ENCODE measurements around the gene ETFA.
"Not testable (repeated sequence)": the region's sequence is repeated elsewhere in the genome, so short reads cannot be mapped to it uniquely, and the experiment has no call there.

Gene ETFA

GRCh38 chr15:76324066-76324465, 12.8 kb upstream of the ETFA start:
- DNase-seq = no peak

GRCh38 chr15:76321602-76322001, 10.3 kb upstream of the ETFA start:
- DNase-seq = no peak

GRCh38 chr15:76321171-76321570, 9.9 kb upstream of the ETFA start:
- DNase-seq = no peak

DNA sequence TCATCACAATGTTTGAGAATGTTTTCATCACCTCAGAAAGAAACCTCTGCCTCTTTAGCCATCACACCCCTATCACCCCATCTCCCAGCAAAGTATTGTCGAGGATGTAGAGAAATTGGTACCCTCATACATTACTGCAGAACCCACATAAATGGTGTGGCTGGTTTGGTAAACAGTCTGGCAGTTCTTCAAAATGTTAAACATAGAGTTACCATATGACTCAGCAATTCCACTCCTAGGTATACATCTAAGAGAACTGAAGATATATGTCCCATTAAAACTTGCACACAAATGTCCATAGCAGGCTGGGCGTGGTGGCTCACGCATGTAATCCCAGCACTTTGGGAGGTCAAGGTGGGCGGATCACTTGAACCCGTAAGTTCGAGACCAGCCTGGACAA, 8.7 kb upstream of the ETFA start:
- DNase-seq = no peak

GRCh38 chr15:76313731-76314130, 2.5 kb upstream of the ETFA start:
- DNase-seq = no peak

GRCh38 chr15:76313175-76313567, 1.9 kb upstream of the ETFA start:
- not testable (repeated sequence) for DNase-seq

DNA sequence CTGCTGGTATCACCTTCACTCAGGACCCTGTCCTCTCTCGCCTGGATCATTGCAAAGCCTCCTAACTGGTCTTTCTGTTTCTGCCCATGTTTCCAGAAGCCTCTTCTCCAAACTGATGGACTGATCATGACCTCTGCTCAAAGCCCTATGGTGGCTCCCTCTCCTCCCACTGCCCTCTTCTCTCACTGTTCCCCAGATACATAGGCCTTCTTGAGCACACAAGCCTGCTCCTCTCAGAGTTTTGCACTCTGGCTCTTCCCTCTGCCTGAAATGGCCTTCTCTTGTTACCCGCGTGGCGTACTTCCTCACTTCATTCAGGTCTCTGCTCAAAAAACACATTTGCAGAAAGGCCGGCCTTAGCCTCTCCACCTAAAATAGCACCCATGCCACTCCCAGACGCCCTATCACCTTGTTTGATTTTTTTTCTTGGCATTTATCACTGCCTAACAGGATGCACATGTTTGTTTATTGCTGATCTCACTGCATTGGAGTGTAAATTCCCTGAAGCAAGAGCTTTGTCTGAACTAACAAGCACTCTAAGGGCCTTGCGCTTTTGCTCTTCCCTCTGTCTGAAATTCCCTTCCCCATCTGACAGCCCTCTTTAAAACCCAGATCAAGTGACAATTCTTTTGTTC, 1.4 kb upstream of the ETFA start:
- DNase-seq = no peak

- DNase-seq = peak; percentile 16
These were observed 682 bp downstream of the ETFA start for GRCh38 chr15:76310475-76311099.

- no peak for DNase-seq
These were observed 1.5 kb downstream of the ETFA start for GRCh38 chr15:76309601-76310330.

DNA sequence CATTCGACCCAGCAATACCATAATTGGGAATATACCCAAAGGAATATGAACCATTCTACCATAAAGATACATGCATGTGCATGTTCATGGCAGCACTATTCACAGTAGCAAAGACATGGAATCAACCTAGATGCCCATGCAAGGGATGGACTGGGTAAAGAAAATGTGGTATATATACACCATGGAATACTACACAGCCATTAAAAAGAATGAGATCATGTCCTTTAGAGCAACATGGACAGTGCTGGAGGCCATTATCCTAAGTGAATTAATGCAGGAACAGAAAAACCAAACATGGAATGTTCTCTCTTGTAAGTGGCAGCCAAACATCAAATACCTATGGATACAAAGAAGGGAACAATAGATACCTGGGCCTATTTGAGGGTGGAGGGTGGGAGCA, 7.4 kb downstream of the ETFA start:
- no peak for DNase-seq

DNA sequence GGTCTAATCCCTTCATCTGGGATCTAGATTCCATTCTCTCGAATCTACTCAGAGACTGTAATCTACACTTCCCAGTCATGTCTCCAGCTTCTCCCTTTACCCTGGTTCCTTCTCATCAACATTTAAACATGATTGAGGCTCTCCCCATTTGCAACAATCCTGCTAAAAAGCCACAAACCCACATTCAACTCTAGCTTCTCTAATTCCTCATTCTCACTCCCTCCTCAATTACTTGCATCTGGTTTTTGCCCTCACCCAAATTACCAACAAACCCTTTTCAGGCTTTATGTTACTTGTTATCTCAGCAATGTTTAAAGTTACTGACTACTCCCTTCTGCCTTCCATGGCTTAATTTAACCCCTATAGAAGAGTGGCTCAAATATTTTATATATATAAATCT, 11.5 kb downstream of the ETFA start:
- no peak for DNase-seq

- no peak for DNase-seq
These were observed 12.3 kb downstream of the ETFA start for GRCh38 chr15:76298986-76299385.

DNA sequence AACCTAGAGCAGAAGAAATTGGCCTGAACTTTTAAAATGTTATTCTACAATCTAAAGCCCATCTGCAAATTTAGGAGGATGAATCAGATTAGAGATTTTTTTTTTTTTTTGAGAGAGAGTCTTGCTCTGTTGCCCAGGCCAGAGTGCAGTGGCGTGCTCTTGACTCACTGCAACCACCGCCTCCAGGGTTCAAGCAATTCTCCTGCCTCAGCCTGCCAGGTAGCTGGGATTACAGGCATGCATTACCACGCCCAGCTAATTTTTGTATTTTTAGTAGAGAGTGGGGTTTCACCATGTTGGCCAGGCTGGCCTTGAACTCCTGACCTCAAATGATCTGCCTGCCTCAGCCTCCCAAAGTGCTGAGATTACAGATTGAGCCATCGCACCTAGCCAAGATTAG, 13.3 kb downstream of the ETFA start:
- not testable (repeated sequence) for DNase-seq

DNA sequence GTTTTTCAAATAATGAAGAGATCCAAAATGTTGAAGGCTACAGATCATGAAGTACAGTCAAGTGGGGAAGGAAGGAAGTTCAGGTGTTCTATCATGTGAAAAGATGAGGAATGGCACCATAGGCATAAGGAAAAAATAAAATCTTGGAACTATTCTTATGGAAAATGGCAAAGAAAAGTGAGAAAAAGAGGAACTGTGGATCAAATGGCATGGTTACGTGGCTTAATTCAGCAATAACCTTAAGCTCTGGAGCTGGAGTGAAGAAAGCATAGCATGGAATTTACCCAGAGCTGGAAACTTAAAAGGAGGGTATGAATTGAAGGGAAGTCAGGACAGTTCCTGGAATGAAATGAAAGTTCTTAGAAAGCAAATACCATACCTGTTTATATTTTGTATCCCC, 14.4 kb downstream of the ETFA start:
- no peak for DNase-seq

GRCh38 chr15:76294463-76294862, 16.8 kb downstream of the ETFA start:
- not testable (repeated sequence) for DNase-seq

GRCh38 chr15:76293361-76293760, 17.9 kb downstream of the ETFA start:
- no peak for DNase-seq

DNA sequence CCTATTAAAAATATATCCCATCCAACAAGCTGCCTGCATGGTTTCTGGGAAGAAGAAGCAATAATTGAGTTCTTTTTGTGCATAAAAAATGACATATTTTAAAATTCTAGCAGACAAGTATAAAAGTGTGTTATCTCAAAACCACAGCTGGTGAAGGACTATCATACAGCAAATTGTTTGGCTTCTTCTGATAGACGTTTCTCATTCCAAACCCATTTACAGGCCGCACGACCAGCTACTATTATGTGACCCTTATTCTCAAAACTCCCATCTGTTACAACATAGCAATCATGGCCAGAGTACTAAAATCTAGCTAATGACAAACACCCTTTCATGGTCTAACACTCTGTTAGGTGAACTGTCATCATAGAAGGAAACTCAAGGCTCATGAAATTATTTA, 21.7 kb downstream of the ETFA start:
- DNase-seq = no peak

- DNase-seq = peak; percentile 63
These were observed 24.9 kb downstream of the ETFA start for GRCh38 chr15:76286271-76286879.

- peak; percentile 14 for DNase-seq
These were observed 25.9 kb downstream of the ETFA start for GRCh38 chr15:76285241-76285825.

DNA sequence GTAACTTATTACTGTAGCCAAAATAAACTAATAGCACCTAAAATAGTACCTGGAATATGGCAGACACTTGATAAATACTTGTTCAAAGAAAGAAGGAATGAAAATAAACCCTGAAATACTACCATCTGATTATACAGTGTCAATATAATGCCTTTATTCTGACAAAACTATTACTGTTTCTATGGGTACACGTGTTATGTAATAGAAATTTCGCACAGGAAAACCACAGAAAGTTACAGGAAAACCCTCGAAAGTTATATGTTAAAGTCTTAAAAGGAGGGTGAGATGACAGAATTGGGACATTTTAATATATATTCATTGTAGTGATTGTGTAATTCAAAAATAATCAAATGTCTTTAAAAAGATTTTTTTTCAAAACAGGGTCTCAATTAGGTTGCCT, 28.8 kb downstream of the ETFA start:
- DNase-seq = peak; percentile 34

DNA sequence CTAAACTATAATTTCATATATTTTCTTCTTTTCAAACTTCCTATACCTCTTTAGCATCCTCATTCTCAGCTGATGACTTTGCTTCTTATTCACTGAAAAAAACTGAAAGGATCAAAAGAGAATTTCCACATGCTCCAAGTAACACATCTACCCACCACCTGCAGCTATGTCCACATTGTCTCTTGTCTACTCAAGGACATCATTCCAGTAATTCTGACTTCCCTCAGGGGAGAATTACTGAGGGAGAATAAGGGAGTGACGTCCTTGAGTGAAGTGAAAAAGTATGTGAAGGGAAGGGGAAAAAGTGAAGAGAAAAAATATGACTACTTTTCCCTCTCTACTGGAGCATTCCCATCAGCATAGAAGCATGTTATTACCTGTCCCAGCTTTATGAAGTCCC, 32.6 kb downstream of the ETFA start:
- no peak for DNase-seq

- DNase-seq = no peak
These were observed 36.4 kb downstream of the ETFA start for GRCh38 chr15:76274821-76275220.

- no peak for DNase-seq
These were observed 37.0 kb downstream of the ETFA start for GRCh38 chr15:76274226-76274625.

- no peak for DNase-seq
These were observed 40.4 kb downstream of the ETFA start for GRCh38 chr15:76270876-76271275.
